GM12878 (cell line): ENCODE results near the gene CCNT2. TPM values are rescaled to one million over a fixed set of nuclear protein-coding genes. Genes with fewer than 3 reads are reported as not detected.

ENCODE experiments used
- ATAC-seq: fragments of 200-7000 bp; cut with Tn5 transposase; 3 replicates; pipeline ENCODE4 v1.9.1; 2020; ENCODE audit warnings: mild to moderate bottlenecking, moderate library complexity
- BruUV-seq: library from RNA; stranded (reverse); fragments of 400-500 nt; replicated peaks from 2 replicates; lab custom pipeline; 2021; lab: Mats Ljungman, UMichigan
- CTCF ChIA-PET: fragments of 300-600 bp; sonication (Branson Sonifier 250); formaldehyde crosslinking; extraction: SDS; loops from one replicate; lab custom pipeline; 2021; ENCODE audit warnings: inconsistent platforms; lab: Yijun Ruan, JAX
- POLR2A ChIA-PET: fragments of 350-600 bp; formaldehyde crosslinking; extraction: SDS; loops from one replicate; lab custom pipeline; 2021; ENCODE audit warnings: inconsistent platforms; lab: Charles Lee
- RAD21 ChIA-PET: fragments of 300-600 bp; sonication (Branson Sonifier 250); formaldehyde crosslinking; loops from one replicate; lab custom pipeline; 2023; ENCODE audit warnings: antibody characterized with exemption; ENCODE audit not compliant: unreplicated experiment; lab: Charles Lee
- SMC1A ChIA-PET: fragments of 300-600 bp; sonication (Branson Sonifier 250); formaldehyde crosslinking; loops from one replicate; lab custom pipeline; 2023; ENCODE audit not compliant: unreplicated experiment, uncharacterized antibody; lab: Charles Lee
- DNase-seq: peaks from one replicate; pipeline ENCODE4 v3.0.0-alpha.2; 2011; ENCODE audit warnings: low read depth, low spot score
- FAIRE-seq: peaks from 3 replicates; lab custom pipeline; 2011; peaks lifted over from hg19 to GRCh38; lab: Jason Lieb, UNC
- H2AFZ ChIP-seq: 2 replicates; pipeline ENCODE4 v1.6.0; 2011; ENCODE audit warnings: low read depth, low read length, control low read depth; ENCODE audit not compliant: control insufficient read depth
- H3K27ac ChIP-seq: 2 replicates; pipeline ENCODE4 v1.5.1; 2011; ENCODE audit warnings: control low read depth; ENCODE audit not compliant: control insufficient read depth, insufficient read depth
- H3K27me3 ChIP-seq, 2 experiments: replicated peaks in 1 of 2; 2 replicates each; pipeline versions ENCODE4 v1.6.0 to v1.6.1; 2011; ENCODE audit warnings: low read length in 1 of 2; ENCODE audit not compliant: control insufficient read depth in 2 of 2, insufficient read depth in 2 of 2
- H3K36me3 ChIP-seq, 2 experiments: 2 replicates each; pipeline ENCODE4 v1.5.1; 2011; ENCODE audit warnings: low read length in 1 of 2; ENCODE audit not compliant: control insufficient read depth in 2 of 2, insufficient read depth in 2 of 2
- H3K4me1 ChIP-seq: 2 replicates; pipeline ENCODE4 v1.6.1; 2011; ENCODE audit warnings: mild to moderate bottlenecking, low read length, moderate library complexity, mixed read lengths; ENCODE audit not compliant: control insufficient read depth, insufficient read depth
- H3K4me2 ChIP-seq: 2 replicates; pipeline ENCODE4 v1.6.0; 2011; ENCODE audit warnings: control low read depth; ENCODE audit not compliant: control insufficient read depth, insufficient read depth
- H3K4me3 ChIP-seq: fragments of 200-600 bp; sonication (generic); 2 replicates; pipeline ENCODE4 v1.5.1; 2016
- H3K79me2 ChIP-seq: 2 replicates; pipeline ENCODE4 v1.6.0; 2011; ENCODE audit warnings: low read length; ENCODE audit not compliant: control insufficient read depth, insufficient read depth
- H3K9ac ChIP-seq: 2 replicates; pipeline ENCODE4 v1.8.0; 2011; ENCODE audit warnings: low read length, control low read depth, mixed read lengths; ENCODE audit not compliant: control insufficient read depth, insufficient read depth
- H3K9me3 ChIP-seq: replicated peaks from 3 replicates; pipeline ENCODE4 v1.5.1; 2011; ENCODE audit warnings: mild to moderate bottlenecking, low read length; ENCODE audit not compliant: control insufficient read depth, insufficient read depth
- H4K20me1 ChIP-seq: 2 replicates; pipeline ENCODE4 v1.6.0; 2011; ENCODE audit not compliant: control insufficient read depth, insufficient read depth
- BCL11A ChIP-seq: IDR thresholded peaks from 2 replicates; pipeline ENCODE4 v1.6.1; 2011; ENCODE audit warnings: low read depth, low read length
- CEBPB ChIP-seq, 2 experiments: fragments of 150-350 bp in 1 of 2; IDR thresholded peaks; 2 replicates each; pipeline ENCODE4 v1.6.1; 2012 to 2014; ENCODE audit warnings: low read depth in 2 of 2, low read length in 2 of 2, borderline replicate concordance in 1 of 2, inconsistent platforms in 1 of 2
- ETV6 ChIP-seq, 2 experiments: fragments of 450-650 bp in 1 of 2; IDR thresholded peaks in 1 of 2; conservative IDR thresholded peaks in 1 of 2; 2 replicates each; pipeline ENCODE4 v1.6.1; 2014; ENCODE audit warnings: antibody characterized with exemption in 1 of 2, borderline replicate concordance in 1 of 2, low read depth in 1 of 2, mild to moderate bottlenecking in 1 of 2, moderate library complexity in 1 of 2
- NFXL1 ChIP-seq: fragments of 450-650 bp; IDR thresholded peaks from 2 replicates; pipeline ENCODE4 v1.6.1; 2017; ENCODE audit warnings: antibody characterized with exemption, mild to moderate bottlenecking, borderline replicate concordance
- NFYB ChIP-seq: IDR thresholded peaks from 2 replicates; pipeline ENCODE4 v1.6.1; 2011; ENCODE audit warnings: low read depth, mild to moderate bottlenecking, low read length, improper control_type of control experiment, moderate library complexity; ENCODE audit not compliant: insufficient read depth
- RUNX3 ChIP-seq: IDR thresholded peaks from 2 replicates; pipeline ENCODE4 v1.6.1; 2012; ENCODE audit warnings: low read length, inconsistent platforms
- SIN3A ChIP-seq: IDR thresholded peaks from 2 replicates; pipeline ENCODE4 v1.6.1; 2012; ENCODE audit warnings: low read depth, low read length, improper control_type of control experiment
- TBL1XR1 ChIP-seq: IDR thresholded peaks from 2 replicates; pipeline ENCODE4 v1.6.1; 2012; ENCODE audit warnings: low read depth, low read length, improper control_type of control experiment
- ZBED1 ChIP-seq: IDR thresholded peaks from 2 replicates; pipeline ENCODE4 v1.6.1; 2016; ENCODE audit warnings: borderline replicate concordance
- ZNF384 ChIP-seq: IDR thresholded peaks from 2 replicates; pipeline ENCODE4 v1.6.1; 2012; ENCODE audit warnings: low read depth, mild to moderate bottlenecking, low read length, improper control_type of control experiment, borderline replicate concordance
- WGBS: methylation state at CpG from one replicate; pipeline ENCODE4 v1.1.6; 2016; ENCODE audit warnings: low lambda C conversion rate; ENCODE audit not compliant: insufficient replicate concordance, insufficient coverage; ENCODE audit errors: missing lambda C conversion rate; 5-methylcytosine and 5-hydroxymethylcytosine counted together
- in situ Hi-C: fragments of 300-500 bp; cut with MboI; formaldehyde crosslinking; loops from 9 replicates; pipeline ENCODE4 v1.14.3; 2018; ENCODE audit warnings: mixed read lengths
- intact Hi-C: fragments of 100-400 bp; cut with micrococcal nuclease; formaldehyde crosslinking; loops from one replicate; pipeline ENCODE4 v1.14.2; 2022; ENCODE audit not compliant: unreplicated experiment
- polyA plus RNA-seq, 11 experiments: library from polyadenylated mRNA; depleted of rRNA in 4 of 11; unstranded in 6 of 11; stranded (reverse) in 5 of 11; fragments of >200 nt; fragmentation: Nextera tagmentation in 4 of 11; fragmentation: Illumina TruSeq in 1 of 11; extraction: Ambion mirVana in 4 of 11; extraction: Trizol in 1 of 11; gene quantifications; 1 replicate in 1 of 11; 2 replicates in 10 of 11; pipeline versions ENCODE4 v1.2.1 to v1.2.3, GENCODE V29; 2011 to 2016; ENCODE audit warnings: inconsistent platforms in 2 of 11, missing spikeins in 2 of 11, low read depth in 1 of 11
- total RNA-seq, 4 experiments: library from RNA; depleted of rRNA in 3 of 4; stranded (reverse); fragments of >200 nt in 3 of 4; fragmentation: Illumina TruSeq in 1 of 4; extraction: Trizol in 1 of 4; gene quantifications; 2 replicates each; pipeline versions ENCODE4 v1.2.1 to v1.2.3, GENCODE V29; 2013 to 2021

CCNT2 gene
- total and polyA plus RNA-seq, 10 of the 15 experiments (the other 5 are each of a cell fraction or from before 2014, with no cell fraction given), result 6.0 to 25.6 (median 20.0) TPM

GRCh38 chr2:134884435-134884834, 34.2 kb upstream of the CCNT2 start:
- in situ Hi-C loops, result no loop called here
- Histone ChIP-seq H4K20me1 (no peaks in the 10 kb centered on the region), H3K36me3 (no peaks in the 10 kb centered on the region), H3K9me3 (no peaks in the 10 kb centered on the region), H3K27me3 (no peaks in the 10 kb centered on the region), H2AFZ (no peak overlapping the region), H3K4me1 (no peaks in the 10 kb centered on the region), H3K27ac (no peak overlapping the region), H3K9ac (no peak overlapping the region), H3K4me3 (no peak overlapping the region), H3K4me2 (no peak overlapping the region), H3K79me2 (no peaks in the 10 kb centered on the region)
- ATAC-seq (no peak), DNase-seq (no peak), FAIRE-seq (peak; percentile 54)
- ChIA-PET POLR2A (no interaction called here), SMC1A (no interaction called here), RAD21 (interaction anchor here (1.5 kb wide), 1 partner anchor 766 kb away, joined by 3 read pairs; no protein-coding TSS in a partner anchor), CTCF (interaction anchor here (1.1 kb wide), 1 partner anchor 9 kb away, joined by 3 read pairs; no protein-coding TSS in a partner anchor)
- no TSS peak for BruUV-seq
- TF ChIP-seq ETV6 (conservative IDR thresholded peaks at IDR 0.05 in 1 of 2, IDR thresholded peaks at IDR 0.05 in 1 of 2; ENCODE audit: borderline replicate concordance in 1 of 2, low read depth in 1 of 2), result no peak
- no peak for TF ChIP-seq TBL1XR1
- no peak for TF ChIP-seq NFXL1
- TF ChIP-seq CEBPB (IDR thresholded peaks at IDR 0.05; ENCODE audit: borderline replicate concordance in 1 of 2, low read depth in 2 of 2, low read length in 2 of 2), result no peak
- TF ChIP-seq RUNX3, result no peak
- no peak for TF ChIP-seq NFYB
- intact Hi-C loops, result no loop called here

- ATAC-seq (no peak), DNase-seq (no peak), FAIRE-seq (no peak)
- Histone ChIP-seq H3K4me3 (no peak overlapping the region), H3K4me1 (no peaks in the 10 kb centered on the region), H3K27ac (no peak overlapping the region), H2AFZ (no peak overlapping the region), H4K20me1 (no peaks in the 10 kb centered on the region), H3K79me2 (no peaks in the 10 kb centered on the region), H3K27me3 (no peaks in the 10 kb centered on the region), H3K9me3 (no peaks in the 10 kb centered on the region), H3K4me2 (no peak overlapping the region), H3K9ac (no peak overlapping the region), H3K36me3 (no peaks in the 10 kb centered on the region)
- BruUV-seq, result no TSS peak
- intact Hi-C loops (no loop called here), in situ Hi-C loops (no loop called here)
- CTCF ChIA-PET, result interaction anchor here (1.3 kb wide), 1 partner anchor 8 kb away, joined by 3 read pairs; no protein-coding TSS in a partner anchor
- SMC1A ChIA-PET, result interaction anchor here (0.9 kb wide), 1 partner anchor 775 kb away, joined by 3 read pairs; no protein-coding TSS in a partner anchor
- RAD21 ChIA-PET, result no interaction called here
- POLR2A ChIA-PET, result no interaction called here
- TF ChIP-seq ZNF384 (no peak), ZBED1 (no peak), CEBPB (IDR thresholded peaks at IDR 0.05; ENCODE audit: borderline replicate concordance in 1 of 2, low read depth in 2 of 2, low read length in 2 of 2) (no peak), SIN3A (no peak), BCL11A (no peak)
- 96% methylated on average over 1 of the region's 1 CpG for WGBS
These were observed 26.2 kb upstream of the CCNT2 start for GRCh38 chr2:134892282-134893035.
